H1 (cell line): ENCODE results near the gene SOHLH1.

Source experiments
- EZH2 ChIP-seq: fragments of 200-600 bp; sonication (generic); IDR thresholded peaks from 2 replicates; pipeline ENCODE4 v1.7.1; 2012; ENCODE audit warnings: low read depth, mild to moderate bottlenecking, moderate library complexity, low read length, inconsistent platforms; ENCODE audit not compliant: severe bottlenecking
- GABPA ChIP-seq: IDR thresholded peaks from 2 replicates; pipeline ENCODE4 v1.6.1; 2011; ENCODE audit warnings: mild to moderate bottlenecking, low read length, moderate library complexity, borderline replicate concordance; ENCODE audit not compliant: insufficient read depth
- RAD21 ChIP-seq, 2 experiments: IDR thresholded peaks in 1 of 2; conservative IDR thresholded peaks in 1 of 2; 2 replicates each; pipeline ENCODE4 v1.6.1; 2011; ENCODE audit warnings: low read depth in 2 of 2, low read length in 2 of 2, improper control_type of control experiment in 1 of 2, inconsistent platforms in 1 of 2, mild to moderate bottlenecking in 1 of 2, moderate library complexity in 1 of 2
- RXRA ChIP-seq: IDR thresholded peaks from 2 replicates; pipeline ENCODE4 v1.6.1; 2011; ENCODE audit warnings: low read depth, mild to moderate bottlenecking, low read length, moderate library complexity; ENCODE audit not compliant: insufficient read depth
- SIN3A ChIP-seq, 2 experiments: IDR thresholded peaks in 1 of 2; conservative IDR thresholded peaks in 1 of 2; 2 replicates each; pipeline ENCODE4 v1.6.1; 2011 to 2012; ENCODE audit warnings: low read length in 2 of 2, improper control_type of control experiment in 1 of 2, low read depth in 1 of 2, mild to moderate bottlenecking in 1 of 2
- TBP ChIP-seq: IDR thresholded peaks from 2 replicates; pipeline ENCODE4 v1.6.1; 2011; ENCODE audit warnings: low read depth, low read length, improper control_type of control experiment
- TF ChIP-seq, protein P1 (sequence below), 3 experiments: IDR thresholded peaks; 1 replicate in 2 of 3; 2 replicates in 1 of 3; pipeline versions ENCODE4 v1.5.1 to v1.6.1; 2011; ENCODE audit warnings: low read length in 3 of 3, mild to moderate bottlenecking in 3 of 3, inconsistent platforms in 2 of 3, low read depth in 1 of 3, moderate library complexity in 1 of 3; ENCODE audit not compliant: insufficient read depth in 1 of 3; ENCODE audit errors: control extremely low read depth in 1 of 3

DNA sequence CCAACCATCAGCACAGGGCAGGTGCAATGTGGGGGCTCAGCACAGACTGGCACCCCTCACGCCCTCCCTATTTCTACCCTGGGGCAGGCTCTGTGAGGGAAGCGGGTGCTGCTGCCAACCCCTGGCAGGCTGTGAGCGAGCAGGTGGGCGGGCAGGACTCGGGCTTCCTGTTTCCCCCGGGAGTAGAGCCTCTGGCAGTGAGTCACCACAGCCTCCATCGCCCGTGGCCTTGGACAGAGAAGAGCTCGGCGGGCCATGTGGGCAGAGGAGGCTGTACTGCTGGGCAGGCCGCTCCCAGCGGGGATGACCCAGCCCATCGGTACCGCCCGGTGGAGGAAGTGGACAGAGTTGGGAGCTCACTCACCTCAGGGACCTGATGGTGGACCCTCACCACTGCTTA, 19.3 kb upstream of the SOHLH1 start:
- TF ChIP-seq, protein P1, sequence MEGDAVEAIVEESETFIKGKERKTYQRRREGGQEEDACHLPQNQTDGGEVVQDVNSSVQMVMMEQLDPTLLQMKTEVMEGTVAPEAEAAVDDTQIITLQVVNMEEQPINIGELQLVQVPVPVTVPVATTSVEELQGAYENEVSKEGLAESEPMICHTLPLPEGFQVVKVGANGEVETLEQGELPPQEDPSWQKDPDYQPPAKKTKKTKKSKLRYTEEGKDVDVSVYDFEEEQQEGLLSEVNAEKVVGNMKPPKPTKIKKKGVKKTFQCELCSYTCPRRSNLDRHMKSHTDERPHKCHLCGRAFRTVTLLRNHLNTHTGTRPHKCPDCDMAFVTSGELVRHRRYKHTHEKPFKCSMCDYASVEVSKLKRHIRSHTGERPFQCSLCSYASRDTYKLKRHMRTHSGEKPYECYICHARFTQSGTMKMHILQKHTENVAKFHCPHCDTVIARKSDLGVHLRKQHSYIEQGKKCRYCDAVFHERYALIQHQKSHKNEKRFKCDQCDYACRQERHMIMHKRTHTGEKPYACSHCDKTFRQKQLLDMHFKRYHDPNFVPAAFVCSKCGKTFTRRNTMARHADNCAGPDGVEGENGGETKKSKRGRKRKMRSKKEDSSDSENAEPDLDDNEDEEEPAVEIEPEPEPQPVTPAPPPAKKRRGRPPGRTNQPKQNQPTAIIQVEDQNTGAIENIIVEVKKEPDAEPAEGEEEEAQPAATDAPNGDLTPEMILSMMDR (IDR thresholded peaks at IDR 0.05; ENCODE audit: control extremely low read depth in 1 of 3, insufficient read depth in 1 of 3, low read depth in 1 of 3, low read length in 3 of 3), result no peak
- no peak for TF ChIP-seq RAD21 (IDR thresholded peaks at IDR 0.05 in 1 of 2, conservative IDR thresholded peaks at IDR 0.05 in 1 of 2; ENCODE audit: low read depth in 2 of 2, low read length in 2 of 2)
- no peak for TF ChIP-seq SIN3A (conservative IDR thresholded peaks at IDR 0.05 in 1 of 2, IDR thresholded peaks at IDR 0.05 in 1 of 2; ENCODE audit: low read depth in 1 of 2, low read length in 2 of 2)
- TF ChIP-seq GABPA, result no peak
- TF ChIP-seq RXRA, result no peak
- no peak for TF ChIP-seq TBP
- TF ChIP-seq EZH2, result no peak
